HG03039 (cell line): ENCODE measurements around the gene ATL3.
"Not testable (repeated sequence)": the region's sequence is repeated elsewhere in the genome, so short reads cannot be mapped to it uniquely, and the experiment has no call there.

ENCODE experiments used
- ATAC-seq: cut with Tn5 transposase; IDR thresholded peaks from one replicate; pipeline ENCODE4 v1.9.1; 2021; ENCODE audit warnings: mild to moderate bottlenecking, moderate library complexity; ENCODE audit not compliant: unreplicated experiment

Gene ATL3

DNA sequence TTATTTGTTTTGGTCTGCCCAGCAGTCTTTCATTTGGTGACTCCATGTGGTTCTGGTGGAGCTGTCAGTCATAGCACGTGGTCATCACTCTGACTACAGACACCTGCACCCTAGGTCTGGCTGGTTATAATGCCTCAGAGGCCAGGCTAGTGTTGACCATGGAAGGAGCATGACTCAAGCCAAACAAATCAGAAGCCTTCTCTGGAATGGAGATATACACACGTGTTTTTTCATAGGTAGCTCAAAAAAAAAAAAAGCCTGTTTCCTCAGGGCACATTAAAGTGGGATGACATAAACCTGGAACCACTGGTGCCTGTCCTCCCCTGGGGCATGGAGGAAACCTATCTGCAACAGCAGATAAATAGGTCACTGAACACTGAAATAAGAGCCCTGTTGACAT, 48.9 kb downstream of the ATL3 start:
- ATAC-seq, result no peak

- no peak for ATAC-seq
Observed at GRCh38 chr11:63621071-63621470, 50.1 kb downstream of the ATL3 start.

DNA sequence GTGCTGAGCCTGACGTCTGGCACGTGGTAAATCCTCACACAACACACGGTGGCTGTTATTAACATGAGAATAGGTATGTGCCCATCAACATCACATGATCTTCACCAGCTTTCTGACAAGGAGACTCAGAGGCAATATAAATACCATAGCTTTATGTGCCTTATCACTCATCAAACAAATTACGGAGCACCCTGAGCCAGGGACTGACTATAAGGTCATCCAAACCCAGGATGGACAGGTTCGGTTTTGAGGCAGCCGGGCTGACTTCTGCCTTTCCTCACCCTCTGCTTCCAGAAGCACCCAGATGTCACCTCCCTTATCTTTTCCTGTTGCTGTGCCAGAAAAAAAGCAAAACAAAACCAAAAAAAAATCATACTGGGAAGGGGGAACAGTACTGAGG, 51.2 kb downstream of the ATL3 start:
- no peak for ATAC-seq

GRCh38 chr11:63617686-63618085, 53.5 kb downstream of the ATL3 start:
- not testable (repeated sequence) for ATAC-seq

- no peak for ATAC-seq
Observed at GRCh38 chr11:63616953-63617352, 54.2 kb downstream of the ATL3 start.

DNA sequence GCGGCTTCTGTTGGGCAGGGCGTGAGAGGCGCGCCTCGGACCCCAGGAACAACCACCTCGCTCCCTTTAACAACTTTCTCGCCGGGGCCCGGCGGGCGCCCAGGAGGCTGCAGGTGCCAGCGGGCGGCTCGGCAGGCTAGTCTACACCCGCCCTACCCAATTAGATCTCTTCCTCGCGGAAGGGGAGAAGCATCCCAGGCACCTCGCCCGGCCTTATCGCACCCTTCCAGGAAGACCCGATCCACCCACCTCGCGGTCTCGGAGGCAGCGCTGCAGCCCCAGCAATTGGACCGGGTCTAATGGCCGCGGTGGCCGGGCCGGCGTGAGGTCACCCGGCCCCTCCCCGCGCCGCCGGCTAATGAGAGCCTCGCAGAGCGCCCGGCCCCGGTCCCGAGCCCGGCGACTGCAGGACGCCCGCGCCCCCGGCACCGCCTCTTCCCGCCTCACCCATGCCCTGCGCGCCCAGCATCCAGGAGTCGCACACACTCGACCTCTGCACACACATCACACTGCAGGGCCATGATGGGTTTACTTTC, 57.0 kb downstream of the ATL3 start, which contains the start of gene PLAAT3:
Gene PLAAT3 (minus strand): TSS at position 298 of the 536 bp plus-strand sequence. CDS start 419 bp downstream, outside the sequence.
- no peak for ATAC-seq

GRCh38 chr11:63613517-63614135, 57.5 kb downstream of the ATL3 start:
- no peak for ATAC-seq

- no peak for ATAC-seq
Observed at GRCh38 chr11:63612181-63612580, 59.0 kb downstream of the ATL3 start.

DNA sequence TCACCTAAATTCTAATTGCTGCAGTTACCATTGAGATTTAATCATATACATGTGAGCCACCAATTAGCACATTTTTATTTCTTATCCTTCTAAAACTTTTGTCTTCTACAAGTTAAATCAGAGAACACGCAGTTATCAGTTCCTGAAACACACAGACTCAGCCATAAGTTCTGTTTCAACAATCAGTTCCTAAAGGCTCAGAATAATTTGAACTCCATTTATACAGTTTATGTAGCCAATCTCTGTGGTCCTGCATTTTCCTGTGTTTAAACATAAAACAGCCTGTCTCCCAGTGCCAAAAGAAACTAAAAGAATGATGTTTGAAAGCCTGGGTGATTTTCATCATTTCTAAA, 59.8 kb downstream of the ATL3 start:
- no peak for ATAC-seq

DNA sequence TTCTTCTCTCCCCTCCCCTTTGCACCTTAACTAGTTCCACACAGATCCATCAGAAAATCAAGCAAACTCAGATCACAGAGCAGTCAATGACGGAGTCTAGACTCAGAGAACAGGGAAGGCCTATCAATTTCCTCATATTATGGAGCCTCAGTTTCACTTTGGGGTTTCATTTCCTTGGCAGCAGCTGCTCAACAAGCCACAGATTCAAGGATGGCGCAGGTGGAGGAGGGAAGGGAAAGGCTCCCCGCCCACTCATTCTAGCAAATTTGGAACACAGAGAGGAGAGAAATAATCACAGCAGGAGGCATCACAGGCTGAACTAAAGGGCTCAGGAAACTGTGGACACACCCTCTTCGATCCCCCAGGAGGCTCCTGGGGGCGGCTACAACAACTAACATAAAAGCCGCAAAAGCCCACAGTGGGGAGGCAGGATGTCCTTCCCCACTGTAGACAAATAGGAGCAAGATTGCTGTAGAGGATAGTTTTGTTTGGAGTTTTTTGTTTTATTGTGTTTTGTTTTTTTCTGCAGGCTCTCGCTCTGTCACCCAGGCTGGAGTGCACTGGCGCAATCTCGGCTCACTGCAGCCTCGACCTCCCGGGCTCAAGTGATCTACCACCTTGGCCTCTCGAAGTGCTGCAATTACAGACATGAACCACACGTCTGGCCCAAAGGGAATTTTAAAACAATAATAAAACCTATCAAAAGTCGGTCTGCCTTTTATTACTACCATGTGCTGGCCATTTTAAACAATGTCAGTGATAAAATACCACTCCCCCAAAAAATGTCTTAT, 60.4 kb downstream of the ATL3 start:
- no peak for ATAC-seq

- ATAC-seq, result no peak
Observed at GRCh38 chr11:63609971-63610580, 61.1 kb downstream of the ATL3 start.

- ATAC-seq, result no peak
Observed at GRCh38 chr11:63609536-63609935, 61.6 kb downstream of the ATL3 start.

GRCh38 chr11:63608353-63609345, 62.5 kb downstream of the ATL3 start:
- ATAC-seq, result no peak

DNA sequence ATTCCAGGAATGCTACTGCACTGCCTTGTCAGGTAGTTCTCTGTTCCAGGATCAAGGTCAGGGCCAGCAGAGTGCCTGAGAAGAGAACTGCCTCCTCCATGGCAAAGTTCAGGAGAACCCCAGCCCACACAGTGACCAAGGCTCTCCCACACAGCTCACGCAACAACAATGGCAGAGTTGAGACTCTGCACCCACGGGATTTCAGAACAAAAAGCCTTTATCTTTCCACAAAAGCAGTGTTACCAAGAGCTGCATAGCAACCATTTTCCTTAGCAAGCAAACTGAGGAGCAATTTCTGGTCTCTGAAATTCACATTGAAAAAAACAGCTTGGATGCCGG, 68.0 kb downstream of the ATL3 start:
- no peak for ATAC-seq

GRCh38 chr11:63602290-63603179, 68.6 kb downstream of the ATL3 start:
- ATAC-seq, result not testable (repeated sequence)

- no peak for ATAC-seq
Observed at GRCh38 chr11:63599211-63600122, 71.7 kb downstream of the ATL3 start.

- no peak for ATAC-seq
Observed at GRCh38 chr11:63598556-63598955, 72.6 kb downstream of the ATL3 start.

- no peak for ATAC-seq
Observed at GRCh38 chr11:63595296-63595695, 75.9 kb downstream of the ATL3 start.

DNA sequence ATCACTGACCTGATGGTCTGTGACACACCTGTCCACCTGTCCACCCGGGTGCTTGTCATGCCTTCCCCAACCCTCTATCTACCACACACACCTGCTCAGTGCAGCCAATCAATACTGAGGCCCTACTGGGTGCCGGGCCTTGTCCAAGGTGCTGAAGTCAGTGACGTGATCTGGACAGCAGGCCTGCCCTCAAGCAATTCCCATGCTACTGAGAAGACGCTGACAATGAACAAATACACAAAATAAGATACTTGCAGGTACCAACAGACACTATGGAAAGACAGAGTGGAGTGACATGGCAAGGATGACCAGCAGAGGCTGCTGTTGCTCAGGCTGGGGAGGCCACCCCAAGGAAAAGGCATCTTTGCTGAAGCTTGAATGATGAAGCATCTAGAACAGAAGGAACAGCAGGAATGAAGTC, 78.2 kb downstream of the ATL3 start:
- no peak for ATAC-seq
